GM12891 (cell line): ENCODE measurements around the gene MRPL14.

Experiments used
- PAX5 ChIP-seq: IDR thresholded peaks from 2 replicates; pipeline ENCODE4 v1.6.1; 2011; ENCODE audit warnings: low read length, moderate library complexity, mild to moderate bottlenecking; ENCODE audit not compliant: insufficient read depth, severe bottlenecking
- POLR2A ChIP-seq: IDR thresholded peaks from 2 replicates; pipeline ENCODE4 v1.6.1; 2011; ENCODE audit warnings: low read depth, low read length, control low read depth
- POLR2AphosphoS5 ChIP-seq: IDR thresholded peaks from 2 replicates; pipeline ENCODE4 v1.6.1; 2011; ENCODE audit warnings: low read depth, low read length, control low read depth
- TAF1 ChIP-seq: IDR thresholded peaks from 2 replicates; pipeline ENCODE4 v1.6.1; 2011; ENCODE audit warnings: low read depth, low read length, control low read depth

GRCh38 chr6:44143731-44144130 is 16.5 kb upstream of the MRPL14 start:
- no peak for TF ChIP-seq POLR2AphosphoS5
- TF ChIP-seq TAF1: no peak
- no peak for TF ChIP-seq POLR2A
- TF ChIP-seq PAX5: no peak
